Ishikawa (cell line): ENCODE results near the gene OPCML.

Source experiments
- CEBPB ChIP-seq: IDR thresholded peaks from 2 replicates; pipeline ENCODE4 v1.6.1; 2012
- EP300 ChIP-seq: IDR thresholded peaks from 2 replicates; pipeline ENCODE4 v1.6.1; 2012; ENCODE audit warnings: borderline replicate concordance
- NFIC ChIP-seq: IDR thresholded peaks from 2 replicates; pipeline ENCODE4 v1.6.1; 2012
- RAD21 ChIP-seq: IDR thresholded peaks from 2 replicates; pipeline ENCODE4 v1.6.1; 2012; ENCODE audit warnings: low read depth
- TAF1 ChIP-seq: IDR thresholded peaks from 2 replicates; pipeline ENCODE4 v1.6.1; 2012; ENCODE audit warnings: low read depth, mild to moderate bottlenecking
- TCF12 ChIP-seq: IDR thresholded peaks from 2 replicates; pipeline ENCODE4 v1.6.1; 2012; ENCODE audit warnings: low read depth
- TEAD4 ChIP-seq: IDR thresholded peaks from 2 replicates; pipeline ENCODE4 v1.6.1; 2012
- YY1 ChIP-seq: IDR thresholded peaks from 2 replicates; pipeline ENCODE4 v1.6.1; 2012; ENCODE audit warnings: low read depth
- ZBTB7A ChIP-seq: IDR thresholded peaks from 2 replicates; pipeline ENCODE4 v1.6.1; 2012; ENCODE audit warnings: low read depth
- TF ChIP-seq, protein P1 (sequence below): IDR thresholded peaks from 2 replicates; pipeline ENCODE4 v1.6.1; 2012; ENCODE audit warnings: low read depth, mild to moderate bottlenecking
- TF ChIP-seq, protein P2 (sequence below): IDR thresholded peaks from 2 replicates; pipeline ENCODE4 v1.6.1; 2012

DNA sequence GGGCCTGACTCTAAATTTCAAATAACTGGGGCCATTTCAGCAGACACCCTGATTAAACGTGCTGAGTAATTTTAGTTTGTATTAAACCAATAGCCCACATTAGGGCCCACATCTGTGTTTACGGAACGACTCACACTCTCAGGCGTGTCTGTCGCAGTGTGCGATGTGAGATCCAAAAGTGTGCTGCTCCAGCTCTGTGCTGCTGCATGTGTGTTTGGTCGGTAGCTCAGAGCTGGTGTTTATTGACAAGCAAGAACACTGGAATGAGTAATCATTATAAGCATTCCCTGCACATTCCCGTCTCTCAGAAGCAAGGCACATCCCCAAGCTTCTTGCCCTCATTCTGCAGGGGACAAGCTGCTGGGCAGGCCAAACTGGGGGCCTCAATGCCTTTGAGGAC is 7.8 kb downstream of the OPCML start:
- TF ChIP-seq TEAD4 (no peak), RAD21 (no peak), YY1 (no peak), EP300 (no peak), NFIC (no peak), ZBTB7A (no peak), TAF1 (no peak), TCF12 (no peak), CEBPB (no peak)
- TF ChIP-seq, protein P1, sequence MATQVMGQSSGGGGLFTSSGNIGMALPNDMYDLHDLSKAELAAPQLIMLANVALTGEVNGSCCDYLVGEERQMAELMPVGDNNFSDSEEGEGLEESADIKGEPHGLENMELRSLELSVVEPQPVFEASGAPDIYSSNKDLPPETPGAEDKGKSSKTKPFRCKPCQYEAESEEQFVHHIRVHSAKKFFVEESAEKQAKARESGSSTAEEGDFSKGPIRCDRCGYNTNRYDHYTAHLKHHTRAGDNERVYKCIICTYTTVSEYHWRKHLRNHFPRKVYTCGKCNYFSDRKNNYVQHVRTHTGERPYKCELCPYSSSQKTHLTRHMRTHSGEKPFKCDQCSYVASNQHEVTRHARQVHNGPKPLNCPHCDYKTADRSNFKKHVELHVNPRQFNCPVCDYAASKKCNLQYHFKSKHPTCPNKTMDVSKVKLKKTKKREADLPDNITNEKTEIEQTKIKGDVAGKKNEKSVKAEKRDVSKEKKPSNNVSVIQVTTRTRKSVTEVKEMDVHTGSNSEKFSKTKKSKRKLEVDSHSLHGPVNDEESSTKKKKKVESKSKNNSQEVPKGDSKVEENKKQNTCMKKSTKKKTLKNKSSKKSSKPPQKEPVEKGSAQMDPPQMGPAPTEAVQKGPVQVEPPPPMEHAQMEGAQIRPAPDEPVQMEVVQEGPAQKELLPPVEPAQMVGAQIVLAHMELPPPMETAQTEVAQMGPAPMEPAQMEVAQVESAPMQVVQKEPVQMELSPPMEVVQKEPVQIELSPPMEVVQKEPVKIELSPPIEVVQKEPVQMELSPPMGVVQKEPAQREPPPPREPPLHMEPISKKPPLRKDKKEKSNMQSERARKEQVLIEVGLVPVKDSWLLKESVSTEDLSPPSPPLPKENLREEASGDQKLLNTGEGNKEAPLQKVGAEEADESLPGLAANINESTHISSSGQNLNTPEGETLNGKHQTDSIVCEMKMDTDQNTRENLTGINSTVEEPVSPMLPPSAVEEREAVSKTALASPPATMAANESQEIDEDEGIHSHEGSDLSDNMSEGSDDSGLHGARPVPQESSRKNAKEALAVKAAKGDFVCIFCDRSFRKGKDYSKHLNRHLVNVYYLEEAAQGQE = no peak
- TF ChIP-seq, protein P2, sequence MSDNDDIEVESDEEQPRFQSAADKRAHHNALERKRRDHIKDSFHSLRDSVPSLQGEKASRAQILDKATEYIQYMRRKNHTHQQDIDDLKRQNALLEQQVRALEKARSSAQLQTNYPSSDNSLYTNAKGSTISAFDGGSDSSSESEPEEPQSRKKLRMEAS = no peak
